Embryonic facial prominence (tissue), 1 donor: Measurements from ENCODE around the gene CDCA7L.
A peak's percentile ranks its signal among the peaks of the same experiment; 100 is the strongest.
"Not testable (repeated sequence)": the region's sequence is repeated elsewhere in the genome, so short reads cannot be mapped to it uniquely, and the experiment has no call there.

Source experiments
- DNase-seq: peaks from one replicate; pipeline ENCODE4 v3.0.0-alpha.2; 2016; ENCODE audit errors: extremely low spot score

CDCA7L gene

DNA sequence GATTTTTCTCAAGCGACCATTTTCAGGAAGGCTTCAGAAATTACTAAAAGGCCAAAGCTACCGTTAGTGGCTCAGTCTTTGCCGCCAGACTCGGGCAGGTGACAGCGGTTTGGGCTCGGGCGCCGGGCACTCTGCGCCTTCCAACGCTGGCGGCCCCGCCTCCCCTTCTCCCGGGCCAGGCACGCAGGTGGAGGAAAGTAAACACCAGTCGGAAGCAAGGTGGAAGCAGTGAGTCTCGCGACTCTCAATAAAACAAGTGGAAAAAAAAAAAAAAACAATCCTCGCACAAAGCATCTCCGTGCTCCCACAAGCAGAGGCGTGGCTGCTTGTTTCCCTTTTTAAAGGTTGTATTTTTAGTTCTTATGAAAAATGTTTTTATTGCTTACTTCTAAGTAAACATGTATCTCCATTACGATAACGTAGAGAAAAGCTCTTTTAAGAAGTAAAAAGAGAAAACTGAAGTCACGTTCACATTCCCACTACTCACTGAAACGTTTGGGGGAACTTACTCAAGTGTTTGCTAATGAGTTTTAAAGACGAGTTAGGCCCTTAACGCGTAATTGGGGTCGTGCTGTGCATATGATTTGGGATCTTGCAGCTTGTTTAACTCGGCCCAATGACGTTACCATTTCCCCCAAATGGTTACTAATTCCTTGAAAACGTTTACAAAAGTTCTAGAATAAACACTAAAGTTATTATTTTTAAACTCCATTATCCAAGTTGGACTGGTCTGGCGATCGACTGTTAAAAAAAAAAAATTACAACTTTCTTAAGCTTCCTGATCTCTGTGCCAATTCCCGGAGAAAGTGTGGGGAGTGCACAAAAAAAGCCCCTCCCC, 864 bp downstream of the CDCA7L start:
- DNase-seq = peak; percentile 17

DNA sequence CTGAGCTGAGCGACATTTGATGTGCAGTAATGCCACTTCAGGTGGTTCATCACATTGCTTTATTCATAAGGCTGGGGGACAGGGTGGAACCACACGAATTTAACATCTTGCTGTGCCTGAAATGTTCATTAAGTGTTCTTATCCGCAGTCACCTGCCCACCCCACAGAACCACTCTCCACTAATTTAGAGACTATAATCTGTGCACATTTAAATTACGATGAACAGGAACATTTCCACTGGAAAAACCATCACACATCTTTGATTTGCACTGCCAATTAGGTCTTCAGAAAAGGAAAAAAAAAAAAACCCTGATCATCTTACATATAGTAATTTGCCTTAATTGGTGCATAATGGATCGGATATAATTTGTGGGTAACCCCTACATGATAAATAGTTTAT, 2.3 kb downstream of the CDCA7L start:
- no peak for DNase-seq

DNA sequence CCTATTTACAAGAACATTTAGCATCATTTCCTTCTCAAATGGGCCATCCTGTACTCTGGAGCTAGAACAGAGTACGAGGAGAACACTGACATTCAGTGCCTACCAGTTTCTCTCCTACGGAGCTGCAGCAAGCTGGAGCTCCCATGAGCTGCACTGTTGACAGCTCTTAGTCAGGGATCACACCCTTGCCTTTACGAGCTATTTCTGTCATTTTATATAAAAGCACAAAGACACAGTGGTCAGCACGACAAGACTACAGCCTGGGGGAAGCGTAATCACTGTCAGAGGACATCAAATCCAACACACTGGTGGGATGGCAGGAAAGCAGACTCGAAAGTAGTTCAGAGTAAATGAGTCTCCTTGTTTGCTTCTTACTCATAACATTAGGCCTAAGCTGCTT, 2.7 kb downstream of the CDCA7L start:
- no peak for DNase-seq

DNA sequence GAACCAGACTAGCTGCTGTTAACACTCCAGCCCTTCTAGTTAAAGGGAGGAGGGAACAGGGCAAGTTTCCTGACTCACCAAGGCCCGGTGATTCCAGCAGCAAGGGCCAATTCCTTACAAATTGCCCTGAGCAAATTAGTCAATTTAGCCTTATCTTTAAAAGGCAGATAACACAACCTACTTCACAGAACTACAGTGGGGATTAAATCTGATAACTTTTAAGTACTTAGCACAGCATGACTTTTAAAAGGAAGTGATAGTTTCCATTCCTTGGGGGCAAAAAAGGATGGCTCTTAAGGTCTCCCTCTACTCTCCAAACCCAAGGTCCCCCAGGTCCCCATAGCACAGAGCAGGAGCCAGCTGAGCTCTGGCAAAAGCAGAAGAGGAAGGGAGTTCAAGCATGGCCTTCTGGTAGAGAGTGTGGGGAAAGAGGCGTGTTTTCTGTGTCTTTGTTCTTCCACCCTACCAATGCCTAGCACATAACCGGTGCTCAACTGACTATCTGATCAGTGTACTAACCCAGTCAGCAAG, 4.0 kb downstream of the CDCA7L start:
- no peak for DNase-seq

DNA sequence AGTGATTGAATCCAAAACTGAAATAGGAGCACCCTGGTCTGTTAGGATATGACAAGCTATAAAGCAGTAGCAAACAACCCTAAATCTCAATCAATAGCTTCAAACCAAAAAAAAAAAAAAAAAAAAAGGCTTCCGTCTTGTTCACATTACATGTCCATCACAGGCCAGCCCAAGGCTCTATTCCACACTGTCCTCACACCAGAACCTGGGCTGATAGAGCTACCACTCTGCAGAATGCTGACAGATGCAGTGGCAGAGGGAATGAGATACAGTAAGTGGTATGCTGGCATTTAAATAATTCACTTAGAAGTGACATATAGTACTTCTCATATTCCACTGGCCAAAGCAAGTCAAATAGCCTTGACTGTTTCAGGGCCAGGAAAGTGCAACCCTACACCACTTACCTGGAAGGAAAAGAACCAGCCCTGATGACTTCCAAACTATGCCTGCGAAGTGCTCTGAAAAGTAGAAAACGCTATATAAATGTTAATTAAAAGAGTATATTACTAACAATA, 5.8 kb downstream of the CDCA7L start:
- no peak for DNase-seq

DNA sequence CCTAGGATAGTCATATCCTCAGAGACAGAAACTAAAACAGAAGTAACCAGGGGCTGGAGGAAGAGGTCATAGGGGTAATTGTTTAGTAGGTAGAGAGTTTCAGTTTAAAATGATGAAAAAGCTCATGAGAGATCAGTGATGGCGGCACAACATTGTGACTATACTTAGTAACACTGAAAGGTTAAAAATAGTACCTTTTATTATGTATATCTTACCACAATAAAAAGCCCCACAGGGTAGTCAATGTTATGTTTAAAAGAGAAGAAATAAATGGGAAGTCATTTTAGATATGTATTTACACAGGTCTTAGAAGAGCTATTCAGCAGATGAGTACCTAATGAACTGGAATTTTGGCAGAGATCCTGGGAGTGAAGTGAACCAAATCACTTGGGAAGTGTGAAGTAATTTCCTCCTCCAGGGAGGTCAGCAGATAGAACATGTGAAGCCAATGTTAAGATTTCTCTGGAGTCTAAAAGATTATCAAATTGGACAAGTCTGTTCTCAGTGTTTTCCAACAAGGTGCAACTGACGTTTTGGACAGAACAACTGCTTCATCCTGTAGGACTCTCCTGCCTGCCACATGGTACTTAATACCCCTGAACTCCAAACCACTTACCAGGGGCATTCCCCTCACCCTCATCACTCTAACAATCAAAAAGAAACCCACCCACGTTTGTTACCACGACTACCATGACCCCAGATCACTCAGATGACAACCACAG, 6.4 kb downstream of the CDCA7L start:
- no peak for DNase-seq

DNA sequence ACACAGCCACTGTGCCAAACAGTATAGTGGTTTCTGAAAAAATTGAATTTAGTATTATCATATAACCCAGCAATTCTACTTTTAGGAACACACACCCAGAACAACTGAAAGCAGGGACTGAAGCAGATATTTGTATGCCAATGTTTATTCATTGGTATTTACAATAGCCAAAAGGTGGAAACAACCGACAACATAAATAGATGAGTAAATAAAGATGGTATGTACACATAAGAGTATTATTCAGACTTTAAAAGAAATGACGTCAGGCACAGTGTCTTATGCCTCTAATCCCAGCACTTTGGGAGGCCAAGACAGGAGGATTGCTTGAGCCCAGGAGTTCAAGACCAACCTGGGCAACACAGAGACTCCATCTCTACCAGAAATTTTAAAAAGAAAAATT, 7.2 kb downstream of the CDCA7L start:
- DNase-seq = no peak

DNA sequence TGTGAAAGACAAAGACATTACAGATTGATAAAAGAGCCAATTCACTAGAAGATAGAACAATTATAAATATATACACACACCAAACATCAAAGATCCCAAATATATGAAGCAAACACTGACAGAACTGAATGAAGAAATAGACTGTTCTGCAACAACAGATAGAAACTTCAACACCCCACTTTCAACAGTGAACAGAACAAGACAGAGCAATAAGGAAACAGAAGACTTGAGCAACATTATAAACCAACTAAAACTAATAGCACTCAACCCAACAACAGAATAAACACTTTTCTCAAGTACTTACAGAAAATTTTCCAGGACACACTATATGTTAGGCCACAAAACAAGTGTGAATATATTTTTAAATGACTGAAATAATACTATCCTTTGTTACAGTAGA, 10.9 kb downstream of the CDCA7L start:
- DNase-seq = no peak

DNA sequence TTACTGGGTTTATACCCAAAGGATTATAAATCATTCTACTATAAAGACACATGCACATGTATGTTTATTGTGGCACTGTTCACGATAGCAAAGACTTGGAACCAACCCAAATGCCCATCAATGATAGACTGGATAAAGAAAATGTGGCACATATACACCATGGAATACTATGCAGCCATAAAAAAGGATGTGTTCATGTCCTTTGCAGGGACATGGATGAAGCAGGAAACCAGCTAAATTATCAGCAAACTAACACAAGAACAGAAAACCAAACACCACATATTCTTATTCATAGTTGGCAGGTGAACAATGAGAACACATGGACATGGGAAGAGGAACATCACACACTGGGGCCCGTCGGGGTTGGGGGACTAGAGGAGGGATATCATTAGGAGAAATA, 12.4 kb downstream of the CDCA7L start:
- DNase-seq = not testable (repeated sequence)

DNA sequence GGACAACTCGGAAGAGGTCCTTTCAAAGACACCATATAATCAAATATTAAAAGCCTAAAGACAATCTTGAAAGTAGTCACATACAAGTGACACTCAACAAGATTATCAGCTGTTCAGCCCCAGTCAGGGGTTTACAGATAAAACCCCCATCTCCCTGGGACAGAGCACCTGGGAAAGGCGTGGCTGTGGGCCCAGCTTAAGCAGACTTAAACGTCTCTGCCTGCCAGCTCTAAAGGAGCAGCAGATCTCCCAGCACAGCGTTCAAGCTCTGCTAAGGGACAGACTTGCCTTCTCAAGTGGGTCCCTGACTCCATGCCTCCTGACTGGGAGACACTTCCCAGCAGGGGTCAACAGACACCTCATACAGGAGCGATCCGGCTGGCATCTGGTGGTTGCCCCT, 18.0 kb downstream of the CDCA7L start:
- DNase-seq = no peak

DNA sequence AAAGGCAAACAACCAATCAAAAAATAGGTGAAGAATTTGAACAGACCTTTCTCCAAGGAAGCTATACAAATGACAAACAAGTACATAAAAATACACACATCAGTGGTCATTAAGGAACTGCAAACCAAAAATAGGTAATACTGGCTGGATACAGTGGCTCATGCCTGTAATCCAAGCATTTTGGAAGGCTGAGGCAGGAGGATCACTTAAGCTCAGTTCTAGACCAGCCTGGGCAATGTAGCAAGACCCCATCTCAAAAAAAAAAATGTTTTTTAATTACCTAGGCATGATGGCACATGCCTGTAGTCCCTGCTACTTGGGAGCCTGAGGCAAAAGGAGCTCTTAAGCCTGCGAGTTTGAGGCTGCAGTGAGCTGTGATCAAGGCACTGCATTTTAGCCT, 19.3 kb downstream of the CDCA7L start:
- no peak for DNase-seq

DNA sequence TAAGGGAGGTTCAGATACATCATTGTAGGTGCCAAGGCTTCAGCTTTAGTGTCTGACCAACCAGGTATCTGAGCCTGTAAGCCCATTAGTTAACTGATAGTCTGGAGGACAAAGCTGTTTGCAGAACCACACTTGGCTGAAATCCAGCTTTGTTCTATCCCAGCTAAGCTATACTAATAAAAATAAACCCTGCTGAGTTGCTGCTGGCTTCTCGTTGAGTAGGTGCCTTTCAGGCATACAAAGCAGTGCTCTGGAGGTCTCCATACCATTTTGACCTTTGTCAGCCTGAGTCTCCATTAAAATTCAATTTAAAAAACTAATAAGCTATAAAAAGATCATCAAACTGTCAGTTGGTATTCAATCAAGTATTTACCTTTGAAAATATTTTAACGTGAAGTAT, 22.0 kb downstream of the CDCA7L start:
- no peak for DNase-seq

DNA sequence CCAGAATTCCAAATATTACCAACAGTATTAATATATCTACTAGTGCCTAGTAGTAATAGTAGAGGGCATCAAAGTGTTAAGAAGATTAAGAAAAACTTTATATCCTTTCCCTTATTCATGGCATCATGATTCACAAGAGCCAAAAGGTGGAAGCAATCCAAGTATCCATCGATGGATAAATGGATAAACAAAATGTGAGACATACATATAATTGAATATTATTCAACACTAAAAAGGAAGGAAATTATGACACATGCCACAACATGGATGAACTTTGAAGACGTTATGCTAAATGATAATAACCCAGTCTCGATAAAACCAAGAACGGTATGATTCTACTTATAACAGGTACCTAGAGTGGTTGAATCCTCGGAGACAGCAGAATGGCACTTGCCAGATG, 23.1 kb downstream of the CDCA7L start:
- no peak for DNase-seq

DNA sequence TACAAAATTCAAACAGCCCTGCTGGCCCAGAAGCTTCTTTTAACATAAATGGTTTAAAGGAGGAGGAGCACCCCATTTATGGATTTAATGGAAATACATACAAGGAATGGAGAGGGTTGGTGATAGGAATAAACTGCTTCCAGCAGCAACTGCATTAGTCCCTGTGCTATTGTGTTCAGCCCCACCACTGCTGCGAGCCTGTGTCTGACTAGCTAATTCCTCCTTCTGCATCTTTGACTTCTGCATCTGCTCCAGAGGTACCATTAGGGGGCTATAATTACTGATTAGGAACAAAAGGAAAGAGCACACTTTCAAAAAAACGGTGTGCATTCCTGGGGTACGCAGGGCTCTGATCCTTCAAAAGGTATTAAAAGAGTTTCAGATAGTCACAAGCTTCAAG, 24.8 kb downstream of the CDCA7L start:
- no peak for DNase-seq

DNA sequence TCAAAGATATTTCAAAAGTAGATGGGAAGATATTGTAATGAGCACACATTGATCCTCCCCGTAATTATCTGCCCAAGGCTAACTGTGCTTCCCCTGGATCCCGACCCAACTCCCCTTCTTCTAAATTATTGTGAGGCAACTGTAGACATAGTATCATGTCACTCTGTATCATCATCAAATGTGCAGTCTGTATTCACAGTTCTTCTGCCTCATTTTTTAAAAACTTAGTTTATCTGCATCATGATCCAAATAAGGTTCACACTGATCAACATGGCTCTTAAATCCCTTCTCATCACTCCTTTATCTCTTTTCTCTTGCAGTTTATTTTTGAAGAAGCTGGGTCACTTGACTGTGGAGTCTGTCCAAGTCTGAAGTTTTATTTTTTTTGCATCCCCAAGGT, 27.5 kb downstream of the CDCA7L start:
- DNase-seq = no peak

DNA sequence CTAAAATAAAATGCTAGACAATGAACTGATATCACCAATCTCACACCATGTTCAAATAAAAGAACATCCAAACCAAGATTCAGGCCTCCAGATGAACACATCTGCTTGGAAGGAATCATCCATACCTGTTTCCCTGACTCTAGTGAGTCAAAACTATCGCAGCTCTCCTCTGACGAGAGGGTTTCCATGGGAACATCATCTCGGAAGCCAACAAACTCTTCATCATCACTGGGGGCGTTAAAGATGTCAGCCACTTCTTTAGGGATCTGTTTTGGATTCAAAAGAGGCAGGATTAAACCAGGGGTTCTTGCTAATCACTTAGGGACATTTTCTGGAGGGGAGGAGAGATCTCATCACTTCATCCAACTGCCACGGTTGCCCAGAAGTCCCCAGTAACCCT, 29.1 kb downstream of the CDCA7L start:
- no peak for DNase-seq

DNA sequence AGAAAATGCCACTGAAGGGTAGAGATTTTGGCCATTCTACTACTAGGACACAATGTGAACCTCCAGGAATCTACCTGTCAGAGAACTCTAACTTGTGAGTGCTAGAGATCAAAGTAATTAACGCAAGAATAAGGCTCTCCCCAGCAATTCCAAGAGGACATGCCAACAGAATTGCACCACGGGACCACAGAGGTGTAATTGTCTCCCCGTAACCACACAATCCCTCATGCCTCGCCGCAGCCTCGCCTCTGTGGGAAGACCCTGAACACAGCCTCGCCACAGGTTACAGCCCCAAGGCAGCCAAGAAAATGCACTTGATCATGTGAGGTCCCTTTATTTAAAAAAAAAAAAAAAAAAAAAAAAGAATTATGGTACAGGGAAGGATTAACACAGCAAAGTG, 29.5 kb downstream of the CDCA7L start:
- no peak for DNase-seq

DNA sequence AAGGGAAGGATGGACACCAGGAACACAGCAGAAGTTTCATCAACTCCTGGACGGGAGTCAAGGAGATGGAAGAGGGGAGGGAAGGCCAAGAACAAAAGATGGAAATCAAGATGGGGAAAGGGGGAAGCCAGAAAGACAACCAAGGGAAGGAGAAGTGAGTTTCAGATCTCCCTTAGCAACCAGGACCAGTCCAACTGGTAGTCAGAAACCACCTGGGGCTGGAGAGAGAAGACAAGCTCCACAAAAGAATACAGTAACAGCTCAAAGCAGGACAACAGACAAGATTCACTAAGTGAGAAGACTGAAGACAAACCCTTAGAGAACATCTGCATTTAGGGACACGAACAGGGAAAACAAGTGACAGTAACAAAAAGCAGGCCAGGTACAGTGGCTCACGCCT, 30.6 kb downstream of the CDCA7L start:
- DNase-seq = no peak

DNA sequence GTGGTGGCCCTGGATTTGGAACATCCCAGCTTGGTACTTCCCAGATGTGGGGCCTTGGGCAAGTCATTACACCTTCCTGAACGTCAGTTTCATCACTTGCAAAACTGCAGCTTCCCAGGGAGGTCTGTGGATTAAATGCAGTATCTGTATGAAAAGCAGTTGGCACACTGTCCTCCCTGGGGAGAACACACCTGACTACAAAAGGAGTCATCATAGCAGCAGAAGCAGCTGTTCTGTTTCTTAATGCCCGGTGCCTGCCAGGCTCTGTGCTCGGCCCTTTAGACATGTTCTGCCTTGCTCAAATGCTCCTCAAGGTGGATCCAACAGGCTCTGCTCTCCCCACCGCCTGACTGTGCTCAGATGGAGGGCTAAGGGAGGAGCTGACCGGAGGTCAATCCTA, 31.0 kb downstream of the CDCA7L start:
- no peak for DNase-seq

DNA sequence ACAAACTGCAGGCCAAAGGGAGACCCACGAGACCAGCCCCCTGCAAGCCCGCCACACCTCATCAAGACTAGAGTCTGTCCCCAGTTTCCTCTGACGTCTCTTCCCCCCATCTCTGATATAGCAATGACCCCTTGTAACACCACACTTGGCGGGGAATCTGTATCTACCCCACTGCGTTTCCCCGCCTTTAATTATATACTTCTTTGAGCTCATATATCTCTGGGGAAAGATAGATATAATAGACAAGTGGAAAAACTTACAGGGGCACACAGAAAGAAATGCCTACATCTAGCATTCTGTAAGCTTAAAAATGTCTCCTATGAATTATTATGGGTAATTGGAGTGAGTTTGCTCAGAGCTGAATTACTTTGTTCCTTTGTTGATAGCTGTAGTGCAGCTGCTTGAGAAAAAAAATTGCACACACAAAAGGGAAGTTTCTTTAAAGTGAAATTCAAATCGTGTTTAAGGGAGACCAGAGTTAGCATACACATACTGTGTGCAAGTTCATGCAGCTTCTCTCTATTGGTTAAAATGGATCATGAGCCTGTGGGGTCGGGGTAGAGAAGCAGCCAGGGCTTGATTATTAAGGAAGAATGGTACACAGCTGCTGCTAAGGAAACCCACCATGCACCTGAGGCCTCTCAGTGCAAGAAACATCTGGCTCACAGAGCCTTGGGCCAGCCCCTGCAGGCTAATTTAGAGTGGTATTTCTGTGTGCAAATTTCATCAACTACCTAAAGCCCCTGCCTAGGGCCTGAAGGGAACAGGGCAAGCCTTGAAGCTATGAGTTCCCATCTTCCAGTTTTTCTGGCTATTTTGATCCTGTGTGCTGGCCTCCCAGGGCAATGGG, 32.5 kb downstream of the CDCA7L start:
- DNase-seq = no peak

DNA sequence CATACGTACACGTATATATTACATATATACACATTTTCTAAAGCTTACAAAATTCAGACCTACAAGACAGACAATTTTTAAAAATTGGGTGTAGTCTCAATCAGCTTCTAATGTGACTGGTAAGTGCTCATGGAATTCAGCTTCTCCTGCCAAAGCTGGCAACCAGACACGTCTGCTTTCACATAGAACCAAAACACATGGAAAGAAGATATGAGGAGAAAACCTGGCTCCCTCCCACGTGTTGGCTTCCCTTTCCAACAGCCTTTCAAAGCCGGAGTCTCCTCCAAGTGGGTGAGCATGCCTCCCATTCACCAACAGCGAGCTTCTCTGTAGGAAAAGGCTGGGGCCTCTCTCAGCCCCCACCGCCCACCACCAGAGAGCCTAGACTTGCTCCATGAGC, 33.4 kb downstream of the CDCA7L start:
- no peak for DNase-seq

DNA sequence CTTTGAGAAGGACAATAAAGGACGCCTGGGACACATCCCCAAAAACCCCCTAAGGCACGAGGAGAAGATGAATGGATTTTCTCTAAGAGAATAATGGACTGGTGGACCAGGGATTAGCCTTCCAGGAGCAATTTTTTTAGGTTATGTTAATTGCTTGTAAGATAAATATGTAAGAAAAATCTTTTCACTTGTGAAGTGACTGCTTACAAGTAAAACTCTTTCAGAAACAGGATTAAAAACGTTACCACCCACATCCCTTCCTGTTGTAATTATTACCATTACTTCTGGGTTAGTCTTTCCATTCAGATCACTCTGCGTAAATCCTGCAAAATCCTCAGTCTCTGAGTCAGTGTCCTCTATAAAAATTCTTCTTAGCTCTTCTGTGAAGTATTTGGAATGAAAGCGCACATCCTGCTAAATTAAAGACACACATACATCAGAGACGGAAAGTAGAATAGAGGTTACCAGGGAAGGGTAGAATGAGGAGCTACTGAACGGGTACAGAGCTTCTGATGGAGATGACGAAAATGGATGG, 34.3 kb downstream of the CDCA7L start:
- DNase-seq = no peak
